Measurements from ENCODE around the gene ERI2. TPM values are rescaled to one million over a fixed set of nuclear protein-coding genes. Genes with fewer than 3 reads are reported as not detected.

The ERI2 gene, protein sequence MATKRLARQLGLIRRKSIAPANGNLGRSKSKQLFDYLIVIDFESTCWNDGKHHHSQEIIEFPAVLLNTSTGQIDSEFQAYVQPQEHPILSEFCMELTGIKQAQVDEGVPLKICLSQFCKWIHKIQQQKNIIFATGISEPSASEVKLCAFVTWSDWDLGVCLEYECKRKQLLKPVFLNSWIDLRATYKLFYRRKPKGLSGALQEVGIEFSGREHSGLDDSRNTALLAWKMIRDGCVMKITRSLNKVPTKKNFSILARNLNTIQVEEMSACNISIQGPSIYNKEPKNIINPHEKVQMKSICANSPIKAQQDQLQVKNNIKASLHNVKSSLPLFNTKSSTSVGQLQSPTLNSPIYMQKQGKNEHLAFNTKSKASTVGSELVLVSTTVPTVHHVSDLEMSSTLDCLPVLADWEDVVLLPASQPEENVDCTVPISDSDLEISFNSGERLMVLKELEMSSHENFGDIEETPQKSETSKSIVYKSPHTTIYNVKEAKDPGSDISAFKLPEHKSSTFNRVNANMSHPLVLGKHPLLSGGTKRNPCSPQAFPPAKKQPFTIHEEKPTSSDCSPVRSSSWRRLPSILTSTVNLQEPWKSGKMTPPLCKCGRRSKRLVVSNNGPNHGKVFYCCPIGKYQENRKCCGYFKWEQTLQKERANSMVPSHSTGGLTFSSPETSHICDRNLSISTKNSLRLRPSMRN
- 4.3 and 4.5 TPM in 2 replicates for total RNA-seq

DNA sequence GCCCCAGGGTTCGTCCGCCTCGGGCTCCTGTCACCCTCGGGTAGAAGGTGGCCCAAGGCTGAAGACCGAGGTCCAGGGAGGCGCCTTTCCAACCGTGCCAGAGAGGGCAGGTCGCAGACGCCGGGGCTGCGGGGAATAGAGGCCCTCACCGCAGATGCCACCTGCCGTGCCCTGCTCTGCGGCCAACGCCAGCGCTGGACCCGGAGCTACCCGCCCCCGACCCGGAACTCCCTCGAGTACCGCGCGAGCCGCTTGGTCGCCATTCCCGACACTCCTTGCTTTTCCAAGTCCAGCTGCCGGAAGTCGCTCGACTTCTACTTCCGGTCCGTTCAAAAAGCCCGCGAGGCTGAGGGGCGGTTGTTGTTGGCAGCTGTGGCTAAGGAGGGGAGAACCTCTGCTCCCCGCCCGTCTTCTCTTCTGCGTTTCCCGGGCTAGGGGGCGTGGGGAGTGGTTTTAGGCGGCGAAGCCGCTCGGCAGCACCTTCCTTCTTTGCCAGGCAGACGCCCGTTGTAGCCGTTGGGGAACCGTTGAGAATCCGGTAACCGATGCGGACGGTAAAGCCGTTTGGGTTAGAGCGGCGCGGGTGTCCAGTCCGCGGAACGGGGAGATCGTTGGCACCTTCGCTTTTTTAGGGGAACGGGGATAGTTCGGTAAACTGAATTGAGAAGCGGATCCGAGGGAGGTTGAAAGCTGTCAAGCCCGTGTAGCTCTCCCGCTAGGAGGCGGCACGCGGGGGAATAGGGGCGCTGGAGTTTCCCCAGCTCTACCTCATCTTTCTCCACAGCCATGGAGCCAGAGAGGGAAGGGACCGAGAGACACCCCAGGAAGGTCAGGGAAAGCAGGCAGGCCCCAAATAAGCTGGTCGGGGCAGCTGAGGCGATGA is at the start of gene ERI2, which contains the start of gene REXO5:
TSS of gene ERI2 (minus strand) at position 305 of the 883 bp plus-strand sequence. CDS start at position 263, 42 bp downstream.
TSS of gene REXO5 (plus strand) at position 360 of the 883 bp plus-strand sequence. CDS start at position 787, 427 bp downstream.
- Mint-ChIP-seq H3K4me1 (peaks cover 15% of the 10 kb centered on the region), H3K27me3 (no peaks in the 10 kb centered on the region), H3K4me3 (peak within 1 kb of the TSS; percentile 98), H3K27ac (peak within 1 kb of the TSS; percentile 77), H3K36me3 (ENCODE audit: low read depth) (peaks cover 5% of the 10 kb centered on the region), H3K9me3 (no peaks in the 10 kb centered on the region)
- ATAC-seq (ENCODE audit: low read depth) (peak; percentile 86), DNase-seq (peak; percentile 67)
- TF ChIP-seq, protein P1, sequence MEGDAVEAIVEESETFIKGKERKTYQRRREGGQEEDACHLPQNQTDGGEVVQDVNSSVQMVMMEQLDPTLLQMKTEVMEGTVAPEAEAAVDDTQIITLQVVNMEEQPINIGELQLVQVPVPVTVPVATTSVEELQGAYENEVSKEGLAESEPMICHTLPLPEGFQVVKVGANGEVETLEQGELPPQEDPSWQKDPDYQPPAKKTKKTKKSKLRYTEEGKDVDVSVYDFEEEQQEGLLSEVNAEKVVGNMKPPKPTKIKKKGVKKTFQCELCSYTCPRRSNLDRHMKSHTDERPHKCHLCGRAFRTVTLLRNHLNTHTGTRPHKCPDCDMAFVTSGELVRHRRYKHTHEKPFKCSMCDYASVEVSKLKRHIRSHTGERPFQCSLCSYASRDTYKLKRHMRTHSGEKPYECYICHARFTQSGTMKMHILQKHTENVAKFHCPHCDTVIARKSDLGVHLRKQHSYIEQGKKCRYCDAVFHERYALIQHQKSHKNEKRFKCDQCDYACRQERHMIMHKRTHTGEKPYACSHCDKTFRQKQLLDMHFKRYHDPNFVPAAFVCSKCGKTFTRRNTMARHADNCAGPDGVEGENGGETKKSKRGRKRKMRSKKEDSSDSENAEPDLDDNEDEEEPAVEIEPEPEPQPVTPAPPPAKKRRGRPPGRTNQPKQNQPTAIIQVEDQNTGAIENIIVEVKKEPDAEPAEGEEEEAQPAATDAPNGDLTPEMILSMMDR (IDR thresholded peaks at IDR 0.05), result no peak
- CTCF ChIA-PET, result interaction anchor here (1.6 kb wide), 1 partner anchor 44 kb away, joined by 4 read pairs; no protein-coding TSS in a partner anchor
- intact Hi-C loops (cut with micrococcal nuclease), result loop anchor here (1.0 to 5.0 kb wide), 4 partner anchors 43 to 94 kb away; partner anchors contain the start of genes DCUN1D3, LYRM1 and THUMPD1
- POLR2A ChIA-PET, result interaction anchor here (0.6 to 1.7 kb wide), 4 partner anchors 9 to 191 kb away, joined by 4 to 10 read pairs (median 5); partner anchors contain the start of gene THUMPD1

DNA sequence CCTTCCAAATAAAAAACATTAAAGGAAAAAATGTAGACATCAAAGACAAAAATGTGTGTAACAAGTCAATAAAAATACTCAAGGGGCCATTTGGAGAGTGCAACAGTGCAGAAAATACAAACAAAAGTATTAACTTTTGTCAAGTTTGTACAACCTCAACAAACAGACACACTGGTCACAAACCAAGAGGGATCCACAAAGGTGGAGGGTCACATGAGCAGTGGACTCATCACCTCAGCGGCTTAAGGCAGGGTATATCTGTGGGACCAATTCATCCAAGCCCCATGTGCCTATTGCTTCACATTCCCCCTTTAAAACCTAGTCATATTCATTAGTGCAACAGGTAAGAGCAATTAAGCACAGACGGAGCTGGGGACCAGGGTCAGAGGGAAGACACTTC is 48.7 kb upstream of the ERI2 start:
- DNase-seq, result no peak
- TF ChIP-seq, protein P1 (IDR thresholded peaks at IDR 0.05), result no peak
- ChIA-PET CTCF (interaction anchor here (1.5 kb wide), 1 partner anchor 229 kb away, joined by 3 read pairs; no protein-coding TSS in a partner anchor), POLR2A (no interaction called here)
- H3K36me3 Mint-ChIP-seq (ENCODE audit: low read depth), result peaks cover 20% of the 10 kb centered on the region
- no peaks in the 10 kb centered on the region for H3K27me3 Mint-ChIP-seq
- no peaks in the 10 kb centered on the region for H3K9me3 Mint-ChIP-seq
- H3K4me3 Mint-ChIP-seq, result no peak overlapping the region
- no peak overlapping the region for H3K27ac Mint-ChIP-seq
- no peak for ATAC-seq (ENCODE audit: low read depth)
- H3K4me1 Mint-ChIP-seq, result peaks cover 4% of the 10 kb centered on the region
- intact Hi-C loops (cut with micrococcal nuclease), result loop anchor here (10.0 kb wide), 1 partner anchor 50 kb away; the partner anchor contains the start of genes DCUN1D3 and LYRM1

DNA sequence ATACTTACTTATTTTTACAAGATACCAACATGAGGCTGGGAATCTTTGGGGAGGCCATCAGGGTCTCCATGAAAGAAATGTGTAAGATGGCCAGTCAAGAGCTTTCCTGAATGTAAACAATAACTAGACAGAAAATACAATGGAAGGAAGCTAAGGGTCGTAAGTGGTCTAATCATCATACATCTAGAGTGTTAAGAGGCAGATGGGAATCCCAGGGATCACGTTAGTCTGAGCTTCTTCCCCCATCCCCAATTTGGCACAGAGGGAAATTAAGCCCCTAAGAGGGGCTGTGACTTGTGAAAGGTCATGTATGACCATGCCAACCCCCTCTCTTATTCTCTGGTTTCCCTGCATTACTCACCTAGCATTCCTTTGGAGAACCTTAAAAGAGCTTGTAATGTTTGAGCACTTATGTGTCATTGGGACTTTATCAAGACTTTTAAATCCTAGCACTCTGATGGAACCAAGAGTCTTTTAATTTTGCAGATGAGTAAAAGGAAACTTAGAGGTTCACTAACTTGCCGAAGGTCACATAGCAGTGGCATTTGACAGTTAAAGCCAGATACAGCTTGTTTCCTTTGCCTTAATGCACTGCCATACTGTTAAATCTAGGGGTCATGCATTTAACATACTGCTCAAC is 47.8 kb upstream of the ERI2 start:
- H3K9me3 Mint-ChIP-seq, result no peaks in the 10 kb centered on the region
- ATAC-seq (ENCODE audit: low read depth) (no peak), DNase-seq (no peak)
- CTCF ChIA-PET, result interaction anchor here (1.3 to 1.6 kb wide), 3 partner anchors 230 to 248 kb away, joined by 3 to 4 read pairs (median 3); no protein-coding TSS in a partner anchor
- no peak overlapping the region for H3K4me3 Mint-ChIP-seq
- TF ChIP-seq, protein P1 (IDR thresholded peaks at IDR 0.05), result no peak
- intact Hi-C loops (cut with micrococcal nuclease), result loop anchor here (10.0 kb wide), 1 partner anchor 51 kb away; the partner anchor contains the start of genes DCUN1D3 and LYRM1
- H3K27ac Mint-ChIP-seq, result no peak overlapping the region
- POLR2A ChIA-PET, result no interaction called here
- H3K27me3 Mint-ChIP-seq, result no peaks in the 10 kb centered on the region
- H3K36me3 Mint-ChIP-seq (ENCODE audit: low read depth), result peaks cover 13% of the 10 kb centered on the region
- H3K4me1 Mint-ChIP-seq, result peaks cover 5% of the 10 kb centered on the region

DNA sequence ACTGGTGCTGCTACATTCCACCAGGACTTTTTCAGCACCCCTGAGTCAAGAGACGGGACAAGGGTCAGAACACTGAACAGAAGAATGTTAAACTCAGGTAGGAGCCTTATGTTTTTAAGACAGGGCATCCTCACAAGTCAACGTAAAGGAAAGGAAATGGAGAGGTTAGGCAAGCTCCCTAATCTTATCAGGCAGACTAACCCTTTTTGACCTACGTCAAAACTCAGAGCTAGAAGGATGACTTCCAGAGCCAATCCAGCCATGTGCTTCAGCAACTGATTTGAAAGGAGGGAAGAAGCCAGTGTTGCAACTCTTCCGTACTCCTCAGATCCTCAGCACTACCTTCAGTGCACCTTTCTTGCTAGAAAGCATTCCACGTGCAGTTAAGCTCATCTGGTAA is 46.9 kb upstream of the ERI2 start:
- TF ChIP-seq, protein P1 (IDR thresholded peaks at IDR 0.05), result no peak
- Mint-ChIP-seq H3K27me3 (no peaks in the 10 kb centered on the region), H3K36me3 (ENCODE audit: low read depth) (peaks cover 11% of the 10 kb centered on the region), H3K4me1 (peaks cover 5% of the 10 kb centered on the region), H3K4me3 (no peak overlapping the region), H3K9me3 (no peaks in the 10 kb centered on the region), H3K27ac (no peak overlapping the region)
- ChIA-PET POLR2A (no interaction called here), CTCF (interaction anchor here (1.3 to 1.6 kb wide), 3 partner anchors 228 to 249 kb away, joined by 3 to 6 read pairs (median 4); no protein-coding TSS in a partner anchor)
- intact Hi-C loops (cut with micrococcal nuclease), result loop anchor here (10.0 kb wide), 1 partner anchor 52 kb away; the partner anchor contains the start of genes DCUN1D3 and LYRM1
- DNase-seq (no peak), ATAC-seq (ENCODE audit: low read depth) (no peak)
